ENCODE measurements around the gene C2orf72. TPM values are rescaled to one million over a fixed set of nuclear protein-coding genes. Genes with fewer than 3 reads are reported as not detected.
A peak's percentile ranks its signal among the peaks of the same experiment; 100 is the strongest.

Gene C2orf72
- 10 to 100 TPM; 15.9 to 52.7 (median 23.6) TPM for total RNA-seq

DNA sequence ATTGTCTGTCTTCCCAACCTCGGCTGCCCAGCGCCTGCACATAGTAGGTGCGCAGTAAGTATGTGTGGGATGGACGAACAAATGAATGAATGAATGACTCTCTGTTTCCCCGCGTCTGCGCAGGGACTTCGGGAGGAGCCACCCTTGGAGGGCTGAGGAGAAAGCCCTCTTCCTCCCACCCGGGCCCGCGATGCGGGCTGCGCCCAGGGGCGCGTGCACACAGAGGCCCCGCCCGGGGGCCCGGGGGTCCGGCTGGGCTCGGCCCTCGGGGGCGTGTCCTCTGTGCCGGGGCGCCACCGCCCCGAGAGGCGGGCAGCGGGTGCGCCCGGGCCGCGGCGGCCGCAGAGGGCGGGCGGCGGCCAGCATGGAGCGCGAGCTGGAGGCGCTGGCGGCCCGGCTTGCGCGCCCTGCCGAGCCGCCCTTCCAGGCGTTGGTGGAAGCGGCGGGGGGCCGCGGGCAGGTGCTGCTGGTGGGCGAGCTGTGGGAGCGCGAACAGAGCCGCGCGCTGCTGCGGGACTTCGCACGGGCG, at the start of gene C2orf72:
TSS of gene C2orf72 (plus strand) at position 322 of the 529 bp plus-strand sequence. CDS start at position 365, 43 bp downstream.
- Histone ChIP-seq H3K27ac (peak within 1 kb of the TSS in 3 of 4 donors; percentile 60 to 67 (median 62)), H3K9me3 (no peaks in the 10 kb centered on the region), H3K27me3 (peaks cover 49% of the 10 kb centered on the region), H3K4me1 (peaks cover 0 to 49% (median 16%) of the 10 kb centered on the region in 4 donors), H3K36me3 (no peaks in the 10 kb centered on the region), H3K4me3 (peak within 1 kb of the TSS; percentile 18 to 64 (median 54))
- in situ Hi-C loops (cut with MboI; ENCODE audit: low pct_ligation_motif_present in 1 of 4, low pct_unique_long_range_greater_than_20kb in 1 of 4, low sequenced_read_pairs in 3 of 4), result no loop called here
- intact Hi-C loops (cut with DNase I; ENCODE audit: low total_unique reads), result no loop called here
- DNase-seq, result no peak
- TF ChIP-seq POLR2A (IDR thresholded peaks at IDR 0.05) (no peak), POLR2AphosphoS5 (IDR thresholded peaks at IDR 0.05) (no peak), EP300 (IDR thresholded peaks at IDR 0.05; ENCODE audit: low read depth) (no peak), CTCF (IDR thresholded peaks at IDR 0.05) (no peak)
- 3% methylated on average over 11 of the region's 61 CpGs; no CpG with 5 or more reads in 1 of the 2 donors for WGBS, 2 donors (ENCODE audit: low coverage in 1 of 2)

DNA sequence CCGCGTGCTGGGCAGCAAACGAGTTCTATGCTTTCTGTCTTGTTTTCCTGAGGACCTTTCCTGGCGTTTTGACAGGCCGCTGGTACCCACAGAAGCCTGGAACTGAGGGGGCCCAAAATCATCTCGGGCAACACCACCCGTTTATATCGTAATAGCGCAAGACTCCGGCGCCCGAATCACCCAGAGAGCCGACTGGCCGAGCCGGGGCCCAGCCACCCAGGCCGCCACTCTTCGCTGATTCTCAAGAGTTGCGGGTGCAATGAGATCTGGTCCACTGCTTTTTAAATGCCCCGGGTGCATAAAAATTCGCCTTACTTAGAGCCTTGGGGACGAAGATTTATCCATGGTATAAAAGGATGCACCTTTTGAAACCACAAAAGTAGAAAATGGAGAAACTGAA, 47.6 kb upstream of the C2orf72 start:
- H3K36me3 ChIP-seq, result no peaks in the 10 kb centered on the region
- no peak for DNase-seq
- in situ Hi-C loops (cut with MboI; ENCODE audit: low pct_ligation_motif_present in 1 of 4, low pct_unique_long_range_greater_than_20kb in 1 of 4, low sequenced_read_pairs in 3 of 4), result loop anchor here in 3 of 4 donors (5.0 to 10.0 kb wide), 3 partner anchors 85 to 165 kb away; no protein-coding TSS in a partner anchor
- no peak for TF ChIP-seq EP300 (IDR thresholded peaks at IDR 0.05; ENCODE audit: low read depth)
- no peak for TF ChIP-seq CTCF (IDR thresholded peaks at IDR 0.05)
- TF ChIP-seq POLR2AphosphoS5 (IDR thresholded peaks at IDR 0.05), result no peak
- TF ChIP-seq POLR2A (IDR thresholded peaks at IDR 0.05), result no peak
- intact Hi-C loops (cut with DNase I; ENCODE audit: low total_unique reads), result loop anchor here (5.0 kb wide), 2 partner anchors 142 to 157 kb away; no protein-coding TSS in a partner anchor
- no peak overlapping the region for H3K4me3 ChIP-seq
- H3K27me3 ChIP-seq, result peaks cover 19% of the 10 kb centered on the region
- 93 to 96% methylated on average over 3 to 21 of the region's 21 CpGs for WGBS, 2 donors (ENCODE audit: low coverage in 1 of 2)
- H3K9me3 ChIP-seq, result no peaks in the 10 kb centered on the region
- H3K4me1 ChIP-seq, result peaks cover 0 to 6% (median 5%) of the 10 kb centered on the region in 4 donors
- no peak overlapping the region for H3K27ac ChIP-seq

GRCh38 chr2:230990131-230990898, 47.0 kb upstream of the C2orf72 start:
- no peak overlapping the region for H3K4me3 ChIP-seq
- 82 to 85% methylated on average over 6 to 53 of the region's 70 CpGs for WGBS, 2 donors (ENCODE audit: low coverage in 1 of 2)
- intact Hi-C loops (cut with DNase I; ENCODE audit: low total_unique reads), result no loop called here
- H3K4me1 ChIP-seq, result peaks cover 0 to 6% (median 5%) of the 10 kb centered on the region in 4 donors
- no peak for DNase-seq
- no peak overlapping the region for H3K27ac ChIP-seq
- in situ Hi-C loops (cut with MboI; ENCODE audit: low pct_ligation_motif_present in 1 of 4, low pct_unique_long_range_greater_than_20kb in 1 of 4, low sequenced_read_pairs in 3 of 4), result no loop called here
- H3K9me3 ChIP-seq, result no peaks in the 10 kb centered on the region
- H3K36me3 ChIP-seq, result no peaks in the 10 kb centered on the region
- TF ChIP-seq CTCF (IDR thresholded peaks at IDR 0.05) (no peak), EP300 (IDR thresholded peaks at IDR 0.05; ENCODE audit: low read depth) (no peak), POLR2AphosphoS5 (IDR thresholded peaks at IDR 0.05) (no peak), POLR2A (IDR thresholded peaks at IDR 0.05) (no peak)
- H3K27me3 ChIP-seq, result peaks cover 19% of the 10 kb centered on the region

DNA sequence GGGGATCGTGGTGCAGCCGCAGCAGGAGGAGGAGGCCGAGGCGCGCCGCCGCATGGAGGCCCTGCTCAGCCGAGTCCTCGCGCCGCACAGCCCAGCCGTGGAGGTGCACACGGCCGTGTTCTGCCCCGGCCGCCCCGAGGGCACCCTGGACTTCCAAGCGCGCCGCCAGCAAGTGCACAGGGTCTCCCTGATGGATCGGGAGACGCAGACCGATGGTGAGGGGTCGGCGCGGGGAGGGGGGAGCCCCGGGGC, 46.5 kb upstream of the C2orf72 start:
- in situ Hi-C loops (cut with MboI; ENCODE audit: low pct_ligation_motif_present in 1 of 4, low pct_unique_long_range_greater_than_20kb in 1 of 4, low sequenced_read_pairs in 3 of 4), result no loop called here
- H3K4me1 ChIP-seq, result peaks cover 0 to 6% (median 5%) of the 10 kb centered on the region in 4 donors

More for the DNA sequence above, 46.5 kb upstream of the C2orf72 start:
- Histone ChIP-seq H3K9me3 (no peaks in the 10 kb centered on the region), H3K4me3 (no peak overlapping the region), H3K27ac (no peak overlapping the region), H3K27me3 (peaks cover 19% of the 10 kb centered on the region), H3K36me3 (no peaks in the 10 kb centered on the region)
- intact Hi-C loops (cut with DNase I; ENCODE audit: low total_unique reads), result no loop called here
- TF ChIP-seq CTCF (IDR thresholded peaks at IDR 0.05) (no peak), POLR2A (IDR thresholded peaks at IDR 0.05) (no peak), POLR2AphosphoS5 (IDR thresholded peaks at IDR 0.05) (no peak), EP300 (IDR thresholded peaks at IDR 0.05; ENCODE audit: low read depth) (no peak)
- no peak for DNase-seq
- 92% methylated on average over 24 of the region's 27 CpGs; no CpG with 5 or more reads in 1 of the 2 donors for WGBS, 2 donors (ENCODE audit: low coverage in 1 of 2)

Measured in transverse colon (tissue), 4 donors.